Thyroid gland (tissue), 4 donors: ENCODE results near the gene ARHGEF16.

ENCODE experiments used
- POLR2A ChIP-seq, 2 donors: fragments of 450-650 bp; IDR thresholded peaks; one replicate each; pipeline ENCODE4 v1.6.1; 2017; ENCODE audit warnings: antibody characterized with exemption in 2 of 2, mild to moderate bottlenecking in 2 of 2, moderate library complexity in 1 of 2
- TF ChIP-seq, protein P1 (sequence below), 6 experiments: fragments of 200-600 bp in 3 of 6; fragments of 450-650 bp in 3 of 6; sonication (generic) in 3 of 6; IDR thresholded peaks; one replicate each; pipeline ENCODE4 v1.5.1; 2016 to 2019; ENCODE audit warnings: antibody characterized with exemption in 6 of 6, mild to moderate bottlenecking in 2 of 6, inconsistent platforms in 1 of 6, moderate library complexity in 1 of 6

- TF ChIP-seq, protein P1, sequence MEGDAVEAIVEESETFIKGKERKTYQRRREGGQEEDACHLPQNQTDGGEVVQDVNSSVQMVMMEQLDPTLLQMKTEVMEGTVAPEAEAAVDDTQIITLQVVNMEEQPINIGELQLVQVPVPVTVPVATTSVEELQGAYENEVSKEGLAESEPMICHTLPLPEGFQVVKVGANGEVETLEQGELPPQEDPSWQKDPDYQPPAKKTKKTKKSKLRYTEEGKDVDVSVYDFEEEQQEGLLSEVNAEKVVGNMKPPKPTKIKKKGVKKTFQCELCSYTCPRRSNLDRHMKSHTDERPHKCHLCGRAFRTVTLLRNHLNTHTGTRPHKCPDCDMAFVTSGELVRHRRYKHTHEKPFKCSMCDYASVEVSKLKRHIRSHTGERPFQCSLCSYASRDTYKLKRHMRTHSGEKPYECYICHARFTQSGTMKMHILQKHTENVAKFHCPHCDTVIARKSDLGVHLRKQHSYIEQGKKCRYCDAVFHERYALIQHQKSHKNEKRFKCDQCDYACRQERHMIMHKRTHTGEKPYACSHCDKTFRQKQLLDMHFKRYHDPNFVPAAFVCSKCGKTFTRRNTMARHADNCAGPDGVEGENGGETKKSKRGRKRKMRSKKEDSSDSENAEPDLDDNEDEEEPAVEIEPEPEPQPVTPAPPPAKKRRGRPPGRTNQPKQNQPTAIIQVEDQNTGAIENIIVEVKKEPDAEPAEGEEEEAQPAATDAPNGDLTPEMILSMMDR (IDR thresholded peaks at IDR 0.05): no peak
- TF ChIP-seq POLR2A (IDR thresholded peaks at IDR 0.05): no peak
Observed at GRCh38 chr1:3469104-3469848, 14.8 kb downstream of the ARHGEF16 start.
